ENCODE data around the gene MTMR6. TPM values are rescaled to one million over a fixed set of nuclear protein-coding genes. Genes with fewer than 3 reads are reported as not detected.

Gene MTMR6
- total RNA-seq, 1 experiment from 2014 or later = 28.9 TPM

GRCh38 chr13:25262261-25262660 is 25.0 kb downstream of the MTMR6 start:
- H3K27ac ChIP-seq (ENCODE audit: low read depth, low read length, poor library complexity, severe bottlenecking) = no peak overlapping the region
- ChIA-PET POLR2A (ENCODE audit: low non-redundant PET) (no interaction called here), CTCF (no interaction called here)
- H3K36me3 ChIP-seq (ENCODE audit: insufficient read depth, low read length, poor library complexity, severe bottlenecking) = peaks cover 73% of the 10 kb centered on the region
- intact Hi-C loops (cut with micrococcal nuclease; ENCODE audit: unreplicated experiment) = no loop called here
- H3K27me3 ChIP-seq (replicated peaks; ENCODE audit: insufficient read depth, low read depth, low read length, poor library complexity) = no peaks in the 10 kb centered on the region
- H3K4me3 ChIP-seq (ENCODE audit: low read depth, low read length, poor library complexity, severe bottlenecking) = no peak overlapping the region
- TF ChIP-seq CTCF (conservative IDR thresholded peaks at IDR 0.05; ENCODE audit: low read depth, low read length) (no peak), EZH2 (IDR thresholded peaks at IDR 0.05; ENCODE audit: borderline replicate concordance, low read depth, low read length, poor library complexity, severe bottlenecking) (no peak)
- H3K9me3 ChIP-seq (ENCODE audit: low read depth, low read length, poor library complexity, severe bottlenecking) = no peaks in the 10 kb centered on the region
- no peak for DNase-seq (ENCODE audit: low spot score)
- BruUV-seq (replicated peaks) = no TSS peak
- no peaks in the 10 kb centered on the region for H3K4me1 ChIP-seq (ENCODE audit: insufficient read depth, low read length, poor library complexity, severe bottlenecking)

- peaks cover 7% of the 10 kb centered on the region for H3K4me1 ChIP-seq (ENCODE audit: insufficient read depth, low read length, poor library complexity, severe bottlenecking)
- BruUV-seq (replicated peaks) = no TSS peak
- no peak overlapping the region for H3K27ac ChIP-seq (ENCODE audit: low read depth, low read length, poor library complexity, severe bottlenecking)
- H3K9me3 ChIP-seq (ENCODE audit: low read depth, low read length, poor library complexity, severe bottlenecking) = no peaks in the 10 kb centered on the region
- H3K4me3 ChIP-seq (ENCODE audit: low read depth, low read length, poor library complexity, severe bottlenecking) = no peak overlapping the region
- intact Hi-C loops (cut with micrococcal nuclease; ENCODE audit: unreplicated experiment) = no loop called here
- ChIA-PET CTCF (no interaction called here), POLR2A (ENCODE audit: low non-redundant PET) (no interaction called here)
- no peaks in the 10 kb centered on the region for H3K27me3 ChIP-seq (replicated peaks; ENCODE audit: insufficient read depth, low read depth, low read length, poor library complexity)
- DNase-seq (ENCODE audit: low spot score) = no peak
- TF ChIP-seq CTCF (conservative IDR thresholded peaks at IDR 0.05; ENCODE audit: low read depth, low read length) = no peak
- no peak for TF ChIP-seq EZH2 (IDR thresholded peaks at IDR 0.05; ENCODE audit: borderline replicate concordance, low read depth, low read length, poor library complexity, severe bottlenecking)
- H3K36me3 ChIP-seq (ENCODE audit: insufficient read depth, low read length, poor library complexity, severe bottlenecking) = peaks cover 61% of the 10 kb centered on the region
Observed at GRCh38 chr13:25253702-25254101, 33.6 kb downstream of the MTMR6 start.

- Histone ChIP-seq H3K9me3 (ENCODE audit: low read depth, low read length, poor library complexity, severe bottlenecking) (no peaks in the 10 kb centered on the region), H3K4me1 (ENCODE audit: insufficient read depth, low read length, poor library complexity, severe bottlenecking) (peaks cover 16% of the 10 kb centered on the region), H3K36me3 (ENCODE audit: insufficient read depth, low read length, poor library complexity, severe bottlenecking) (peaks cover 54% of the 10 kb centered on the region), H3K4me3 (ENCODE audit: low read depth, low read length, poor library complexity, severe bottlenecking) (no peak overlapping the region), H3K27me3 (replicated peaks; ENCODE audit: insufficient read depth, low read depth, low read length, poor library complexity) (no peaks in the 10 kb centered on the region), H3K27ac (ENCODE audit: low read depth, low read length, poor library complexity, severe bottlenecking) (no peak overlapping the region)
- intact Hi-C loops (cut with micrococcal nuclease; ENCODE audit: unreplicated experiment) = no loop called here
- CTCF ChIA-PET = no interaction called here
- no peak for TF ChIP-seq CTCF (conservative IDR thresholded peaks at IDR 0.05; ENCODE audit: low read depth, low read length)
- TF ChIP-seq EZH2 (IDR thresholded peaks at IDR 0.05; ENCODE audit: borderline replicate concordance, low read depth, low read length, poor library complexity, severe bottlenecking) = no peak
- POLR2A ChIA-PET (ENCODE audit: low non-redundant PET) = interaction anchor here (0.7 kb wide), 1 partner anchor 67 kb away, joined by 3 read pairs; no protein-coding TSS in a partner anchor
- no peak for DNase-seq (ENCODE audit: low spot score)
- BruUV-seq (replicated peaks) = no TSS peak
Observed at GRCh38 chr13:25252752-25253151, 34.5 kb downstream of the MTMR6 start.
